Glomerular visceral epithelial cell (primary cell): ENCODE measurements around the gene TARM1.
A peak's percentile ranks its signal among the peaks of the same experiment; 100 is the strongest.

ENCODE experiments used
- DNase-seq: peaks from one replicate; pipeline ENCODE4 v3.0.0-alpha.2; 2016; ENCODE audit errors: extremely low spot score

Gene TARM1

DNA sequence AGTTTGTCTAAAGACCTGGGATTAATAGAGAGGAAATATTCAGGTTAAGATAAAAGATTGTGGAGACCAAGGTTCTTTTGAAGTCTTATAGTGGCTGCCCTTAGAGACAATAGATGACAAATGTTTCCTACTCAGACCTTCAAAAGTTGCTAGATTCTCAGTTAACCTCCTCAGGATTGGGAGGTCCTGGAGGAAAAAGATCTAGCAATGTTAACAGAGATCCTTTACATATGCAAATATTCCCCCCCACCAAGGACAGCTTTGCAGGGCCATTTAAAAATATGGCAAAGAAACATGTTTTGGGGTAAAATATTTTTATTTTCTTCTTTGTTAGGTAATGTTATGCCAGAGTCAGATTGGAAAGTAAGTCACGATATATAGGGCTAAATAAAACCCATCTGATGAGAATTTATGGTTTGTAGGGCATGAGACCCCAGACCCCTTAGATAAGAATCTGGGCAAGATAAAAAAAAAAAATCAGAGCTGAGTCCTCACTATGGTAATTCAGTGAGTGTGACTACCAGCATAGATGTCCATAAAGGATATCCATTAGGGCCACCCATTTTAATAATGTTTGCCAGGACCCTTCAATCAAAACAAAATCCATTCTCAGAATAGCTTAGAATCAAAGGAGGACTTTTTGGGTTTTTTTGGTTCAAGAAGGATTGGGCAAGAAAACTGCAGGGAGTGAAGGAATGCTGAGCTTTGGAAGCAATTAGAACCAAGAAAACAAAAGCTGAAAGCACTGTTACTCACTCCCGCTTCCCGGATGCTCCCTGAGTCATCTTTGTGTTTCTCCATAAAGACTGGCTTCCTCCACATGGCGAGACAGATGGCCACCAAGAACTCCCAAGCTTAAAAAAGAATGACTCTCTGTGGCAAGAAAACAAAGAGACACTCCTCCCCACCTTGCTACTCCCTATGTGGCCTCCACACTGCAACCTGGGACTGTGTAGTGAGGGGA lies 45.7 kb downstream of the TARM1 start:
- peak; percentile 68 for DNase-seq

DNA sequence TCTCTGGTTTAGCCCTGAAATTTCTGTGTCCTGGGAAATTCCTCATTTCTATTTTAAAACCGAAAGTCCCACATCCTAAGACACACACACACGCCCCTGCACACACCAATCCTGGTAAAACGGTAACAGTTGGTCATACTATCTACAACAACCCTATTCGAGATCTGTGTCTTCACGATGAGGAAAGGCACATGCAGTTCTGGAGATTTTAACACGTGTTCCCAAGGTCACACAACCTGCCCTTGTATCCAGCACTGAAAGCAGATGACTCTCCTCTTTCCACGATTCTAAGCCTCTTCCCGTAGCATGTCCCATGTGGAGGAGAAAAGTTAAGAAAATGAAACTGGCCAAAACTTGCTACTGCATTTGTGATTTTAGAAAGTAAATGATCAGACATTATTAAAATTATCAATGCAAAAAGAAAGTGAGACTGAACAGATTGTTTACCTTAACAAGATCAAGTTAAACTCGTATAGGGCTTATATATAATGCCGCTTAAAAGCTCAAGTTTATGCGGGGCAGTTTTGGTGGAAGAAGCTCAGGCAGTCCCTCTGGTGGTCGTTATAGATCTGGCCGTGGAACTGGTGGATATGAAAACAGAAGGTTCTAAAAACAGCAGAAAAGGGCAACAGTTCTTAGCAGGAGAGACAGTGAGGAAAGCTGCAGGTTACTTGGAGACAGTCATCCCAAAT lies 50.1 kb downstream of the TARM1 start:
- DNase-seq: no peak

DNA sequence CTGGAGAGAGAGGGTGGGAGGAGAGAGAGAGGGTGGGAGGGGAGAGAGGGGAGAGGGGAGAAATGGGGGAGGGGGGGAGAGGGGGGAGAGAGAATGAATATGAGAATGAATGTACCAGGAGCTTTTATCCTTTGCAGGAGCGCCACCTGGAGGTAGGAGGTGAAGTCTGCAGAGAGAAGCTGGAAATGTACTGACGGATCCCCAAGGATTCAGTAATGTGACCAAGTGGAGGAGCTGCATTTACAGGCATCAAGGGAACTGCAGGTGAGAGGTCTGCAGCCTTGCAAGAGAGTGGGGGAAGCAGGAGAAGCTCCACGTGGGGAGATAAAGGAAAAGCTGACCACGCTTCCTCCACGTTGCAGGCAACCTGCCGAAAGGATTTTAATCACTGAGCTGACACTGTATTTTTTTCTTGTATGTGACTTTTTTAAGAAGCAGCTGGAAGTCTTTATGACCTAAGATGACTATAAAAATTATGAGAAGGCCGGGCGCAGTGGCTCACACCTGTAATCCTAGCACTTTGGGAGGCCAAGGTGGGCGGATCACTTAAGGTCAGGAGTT lies 51.2 kb downstream of the TARM1 start:
- DNase-seq: peak; percentile 65

DNA sequence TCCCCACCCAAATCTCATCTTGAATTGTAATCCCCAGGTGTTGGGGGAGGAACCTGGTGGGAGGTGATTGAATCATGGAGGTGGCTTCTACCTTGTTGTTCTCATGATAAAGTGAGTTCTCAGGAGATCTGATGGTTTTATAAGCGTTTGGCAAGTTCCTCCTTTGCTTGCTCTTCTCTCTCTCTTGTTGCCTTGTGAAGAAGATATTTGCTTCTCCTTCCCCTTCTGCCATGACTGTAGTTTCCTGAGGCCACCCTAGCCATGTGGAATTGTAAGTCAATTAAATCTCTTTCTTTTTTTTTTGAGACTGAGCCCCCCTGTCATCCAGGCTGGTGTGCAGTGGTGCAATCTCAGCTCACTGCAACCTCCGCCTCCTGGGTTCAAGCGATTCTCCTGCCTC lies 51.9 kb downstream of the TARM1 start:
- no peak for DNase-seq

DNA sequence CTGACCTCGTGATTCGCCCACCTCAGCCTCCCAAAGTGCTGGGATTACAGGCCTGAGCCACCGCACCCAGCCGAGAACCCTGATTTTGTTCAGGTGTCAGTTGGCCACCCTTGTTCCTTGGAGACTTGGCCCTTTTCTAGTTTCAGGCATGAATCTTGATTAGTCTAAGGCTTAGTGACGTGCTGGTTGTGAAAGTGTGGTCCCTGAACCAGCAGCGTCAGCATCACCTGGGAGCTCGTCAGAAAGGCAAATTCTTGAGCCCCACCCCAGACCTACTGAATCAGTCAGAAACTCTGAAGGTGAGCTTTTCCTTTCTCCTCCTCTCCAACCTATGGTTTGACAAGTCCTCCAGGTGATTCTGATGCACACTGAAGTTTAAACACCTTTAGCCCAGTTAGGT lies 54.5 kb downstream of the TARM1 start:
- no peak for DNase-seq

DNA sequence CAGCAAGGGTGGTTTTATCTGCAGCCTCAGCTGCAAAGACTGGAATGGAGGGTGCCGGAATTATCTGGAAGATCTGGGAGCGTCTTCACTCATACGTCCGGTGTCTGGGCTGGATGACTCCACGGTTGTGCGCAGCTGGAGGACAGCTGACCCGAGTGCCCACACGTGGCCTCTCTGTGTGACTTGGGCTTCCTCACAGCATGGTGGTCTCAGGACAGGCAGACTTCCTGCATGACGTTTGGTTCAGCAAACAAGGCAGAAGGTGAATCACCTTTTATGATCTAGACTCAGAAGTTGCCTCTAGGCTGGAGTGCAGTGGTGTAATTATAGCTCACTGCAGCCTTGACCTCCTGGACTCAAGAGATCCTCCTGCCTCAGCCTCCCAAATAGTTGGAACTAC lies 56.5 kb downstream of the TARM1 start:
- DNase-seq: no peak

DNA sequence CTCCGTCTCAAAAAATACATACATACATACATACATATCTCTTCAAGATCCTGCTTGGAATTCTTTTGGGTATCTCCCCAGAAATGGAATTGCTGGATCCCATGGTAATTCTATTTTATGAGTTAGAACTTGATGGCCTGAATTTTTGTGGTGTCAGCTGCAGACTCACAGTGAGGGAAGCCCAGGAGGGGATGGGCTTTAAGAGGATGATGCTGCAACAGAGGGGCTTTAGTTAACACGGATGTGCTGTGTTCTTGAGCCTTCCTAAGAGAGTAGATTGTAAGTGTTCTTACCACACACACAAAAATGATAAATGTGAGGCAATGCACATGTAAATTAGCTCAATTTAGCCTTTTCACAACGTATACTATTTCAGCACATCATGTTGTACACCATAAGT lies 58.0 kb downstream of the TARM1 start:
- no peak for DNase-seq

DNA sequence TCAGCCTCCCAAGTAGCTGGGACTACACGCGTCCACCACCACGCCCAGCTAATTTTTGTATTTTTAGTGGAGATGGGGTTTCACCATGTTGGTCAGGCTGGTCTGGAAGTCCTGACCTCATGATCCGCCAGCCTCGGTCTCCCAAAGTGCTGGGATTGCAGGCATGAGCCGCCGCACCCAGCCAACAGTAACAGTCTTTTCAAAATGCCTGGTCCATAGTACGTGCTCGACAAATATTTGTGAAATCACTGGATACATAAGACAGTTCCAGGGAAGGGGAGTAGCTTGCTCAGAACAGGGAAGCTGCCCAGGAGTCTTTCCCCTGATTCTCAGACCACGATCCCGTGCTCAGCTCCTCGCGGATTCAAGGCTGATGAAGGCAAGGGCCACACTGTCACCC lies 59.2 kb downstream of the TARM1 start:
- no peak for DNase-seq

DNA sequence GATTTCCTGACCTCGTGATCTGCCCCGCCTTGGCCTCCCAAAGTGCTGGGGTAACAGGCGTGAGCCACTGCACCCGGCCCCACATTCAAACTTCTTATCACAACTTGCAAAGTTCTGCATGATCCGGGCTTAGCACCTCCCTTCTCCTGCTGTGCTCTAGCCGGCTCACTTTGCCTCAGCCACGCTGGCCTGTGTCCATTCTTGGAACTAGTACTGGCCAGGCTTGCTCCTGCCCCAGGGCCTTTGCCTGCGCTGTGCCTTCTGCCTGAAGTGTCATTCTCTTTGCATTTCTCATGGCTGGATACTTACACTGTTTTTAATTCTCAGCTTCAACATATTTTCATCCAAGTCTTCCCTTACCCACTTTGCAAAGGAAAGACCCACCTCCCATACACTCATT lies 59.8 kb downstream of the TARM1 start:
- no peak for DNase-seq
